Caco-2 (cell line): ENCODE measurements around the gene ZNF256. TPM values are rescaled to one million over a fixed set of nuclear protein-coding genes. Genes with fewer than 3 reads are reported as not detected.
"Not testable (repeated sequence)": the region's sequence is repeated elsewhere in the genome, so short reads cannot be mapped to it uniquely, and the experiment has no call there.

Experiments used
- BruUV-seq: library from RNA; stranded (reverse); fragments of 400-500 nt; replicated peaks from 2 replicates; lab custom pipeline; 2021; lab: Mats Ljungman, UMichigan
- CTCF ChIA-PET: fragments of 300-600 bp; sonication (Branson Sonifier 250); formaldehyde crosslinking; loops from one replicate; lab custom pipeline; 2022; ENCODE audit warnings: antibody characterized with exemption; lab: Charles Lee
- POLR2A ChIA-PET: fragments of 300-600 bp; sonication (Branson Sonifier 250); formaldehyde crosslinking; loops from one replicate; lab custom pipeline; 2022; ENCODE audit warnings: antibody characterized with exemption; lab: Charles Lee
- DNase-seq, 2 experiments: peaks; one replicate each; pipeline versions ENCODE4 v3.0.0 to v3.0.0-alpha.2; 2020 to 2022
- H3K27me3 ChIP-seq: replicated peaks from 2 replicates; pipeline ENCODE4 v1.6.0; 2011; ENCODE audit warnings: low read length; ENCODE audit not compliant: control insufficient read depth, insufficient read depth
- H3K36me3 ChIP-seq: 2 replicates; pipeline ENCODE4 v1.5.1; 2011; ENCODE audit warnings: low read length; ENCODE audit not compliant: control insufficient read depth, insufficient read depth
- H3K4me1 ChIP-seq: fragments of 250-450 bp; sonication (Bioruptor Pico); 2 replicates; pipeline ENCODE4 v1.5.1; 2020; ENCODE audit warnings: mild to moderate bottlenecking
- H3K4me3 ChIP-seq: 2 replicates; pipeline ENCODE4 v1.5.1; 2011; ENCODE audit warnings: low read depth, mild to moderate bottlenecking, control low read depth, low read length
- H3K9me3 ChIP-seq: fragments of 250-450 bp; sonication (Bioruptor Pico); 2 replicates; pipeline ENCODE4 v1.5.1; 2020; ENCODE audit warnings: mild to moderate bottlenecking, moderate library complexity
- H3K27ac Mint-ChIP-seq: one replicate; pipeline ENCODE4 v1.8.0; 2022; ENCODE audit warnings: mixed read lengths; ENCODE audit not compliant: unreplicated experiment
- H3K27me3 Mint-ChIP-seq: one replicate; pipeline ENCODE4 v1.8.0; 2022; ENCODE audit warnings: mixed read lengths; ENCODE audit not compliant: insufficient read depth, unreplicated experiment
- H3K36me3 Mint-ChIP-seq: one replicate; pipeline ENCODE4 v1.8.0; 2022; ENCODE audit warnings: mild to moderate bottlenecking, mixed read lengths; ENCODE audit not compliant: insufficient read depth, unreplicated experiment
- H3K4me1 Mint-ChIP-seq: one replicate; pipeline ENCODE4 v1.8.0; 2022; ENCODE audit warnings: low read depth, mixed read lengths; ENCODE audit not compliant: unreplicated experiment
- H3K4me3 Mint-ChIP-seq: one replicate; pipeline ENCODE4 v1.8.0; 2022; ENCODE audit warnings: mild to moderate bottlenecking, moderate library complexity, mixed read lengths; ENCODE audit not compliant: unreplicated experiment
- H3K9me3 Mint-ChIP-seq: one replicate; pipeline ENCODE4 v1.8.0; 2022; ENCODE audit warnings: mixed read lengths; ENCODE audit not compliant: unreplicated experiment
- CTCF ChIP-seq, 2 experiments: fragments of 200-600 bp in 1 of 2; IDR thresholded peaks; 1 replicate in 1 of 2; 2 replicates in 1 of 2; pipeline versions ENCODE4 v1.5.1 to v1.8.0; 2011 to 2022; ENCODE audit warnings: antibody characterized with exemption in 1 of 2, control low read depth in 1 of 2, inconsistent platforms in 1 of 2, low read depth in 1 of 2, low read length in 1 of 2, mild to moderate bottlenecking in 1 of 2, moderate library complexity in 1 of 2; ENCODE audit not compliant: insufficient read depth in 1 of 2, severe bottlenecking in 1 of 2, unreplicated experiment in 1 of 2
- intact Hi-C: fragments of 100-400 bp; cut with micrococcal nuclease; formaldehyde crosslinking; loops from one replicate; pipeline ENCODE4 v1.10.0; 2022; ENCODE audit not compliant: unreplicated experiment
- total RNA-seq: library from RNA; stranded (reverse); gene quantifications from 2 replicates; pipeline ENCODE4 v1.2.3, GENCODE V29; 2022

Gene ZNF256
- total RNA-seq, 1 experiment from 2014 or later: 1.5 TPM

- H3K27me3 ChIP-seq, H3K27me3 Mint-ChIP-seq, H3K36me3 ChIP-seq, H3K4me1 ChIP-seq: not testable (repeated sequence)
- BruUV-seq: TSS peak; percentile 57
- ChIA-PET POLR2A (interaction anchor here (0.6 to 1.3 kb wide), 5 partner anchors 11 to 725 kb away, joined by 3 to 6 read pairs (median 4); partner anchors contain the start of genes ZNF552 and ZNF586), CTCF (interaction anchor here (0.7 kb wide), 1 partner anchor 97 kb away, joined by 5 read pairs; no protein-coding TSS in a partner anchor)
- peak within 1 kb of the TSS; percentile 70 for H3K4me3 ChIP-seq
- H3K9me3 ChIP-seq: peaks cover 14% of the 10 kb centered on the region
- intact Hi-C loops: loop anchor here (1.0 to 10.0 kb wide), 3 partner anchors 102 to 358 kb away; partner anchors contain the start of genes ZNF550 and ZNF552
- Mint-ChIP-seq H3K36me3 (peaks cover 52% of the 10 kb centered on the region), H3K27ac (peak within 1 kb of the TSS; percentile 96), H3K4me1 (peaks cover 11% of the 10 kb centered on the region), H3K4me3 (peak within 1 kb of the TSS; percentile 96), H3K9me3 (peaks cover 49% of the 10 kb centered on the region)
- peak; percentile 91 to 94 for DNase-seq
- TF ChIP-seq CTCF (IDR thresholded peaks at IDR 0.05; ENCODE audit: insufficient read depth in 1 of 2, low read depth in 1 of 2, low read length in 1 of 2, severe bottlenecking in 1 of 2, unreplicated experiment in 1 of 2): peak; percentile 25 to 48
Measured at GRCh38 chr19:57916168-57916995, 31.1 kb downstream of the ZNF256 start, which contains the start of gene ZNF417. ZNF417 (minus strand) TSS chr19:57916592; CDS start chr19:57916411, 181 bp downstream.

GRCh38 chr19:57914531-57914930, 33.0 kb downstream of the ZNF256 start:
- Histone ChIP-seq H3K27me3 (no peaks in the 10 kb centered on the region), H3K4me3 (no peak overlapping the region), H3K36me3 (peaks cover 5% of the 10 kb centered on the region), H3K9me3 (peaks cover 12% of the 10 kb centered on the region), H3K4me1 (0 out of 2 replicates have a peak, but pooled peaks cover 3% of the 10 kb centered on the region)
- Mint-ChIP-seq H3K4me1 (peaks cover 11% of the 10 kb centered on the region), H3K27ac (no peak overlapping the region), H3K4me3 (peak overlapping the region; percentile 39), H3K27me3 (no peaks in the 10 kb centered on the region), H3K9me3 (peaks cover 36% of the 10 kb centered on the region), H3K36me3 (peaks cover 69% of the 10 kb centered on the region)
- POLR2A ChIA-PET: interaction anchor here (0.6 kb wide), 1 partner anchor 232 kb away, joined by 5 read pairs; no protein-coding TSS in a partner anchor
- no peak for DNase-seq
- CTCF ChIA-PET: no interaction called here
- intact Hi-C loops: loop anchor here (10.0 kb wide), 1 partner anchor 100 kb away; the partner anchor contains the start of gene ZNF552
- TF ChIP-seq CTCF (IDR thresholded peaks at IDR 0.05; ENCODE audit: insufficient read depth in 1 of 2, low read depth in 1 of 2, low read length in 1 of 2, severe bottlenecking in 1 of 2, unreplicated experiment in 1 of 2): no peak
- no TSS peak for BruUV-seq

GRCh38 chr19:57907394-57907793, 40.1 kb downstream of the ZNF256 start:
- Histone ChIP-seq H3K36me3 (peaks cover 4% of the 10 kb centered on the region), H3K9me3 (peaks cover 4% of the 10 kb centered on the region; the same call in 1 of the 2 replicates), H3K4me1 (no peaks in the 10 kb centered on the region), H3K4me3 (no peak overlapping the region), H3K27me3 (no peaks in the 10 kb centered on the region)
- POLR2A ChIA-PET: no interaction called here
- TF ChIP-seq CTCF (IDR thresholded peaks at IDR 0.05; ENCODE audit: insufficient read depth in 1 of 2, low read depth in 1 of 2, low read length in 1 of 2, severe bottlenecking in 1 of 2, unreplicated experiment in 1 of 2): no peak
- intact Hi-C loops: no loop called here
- CTCF ChIA-PET: interaction anchor here (0.6 kb wide), 1 partner anchor 14 kb away, joined by 3 read pairs; no protein-coding TSS in a partner anchor
- Mint-ChIP-seq H3K9me3 (peaks cover 18% of the 10 kb centered on the region), H3K27me3 (no peaks in the 10 kb centered on the region), H3K4me3 (no peak overlapping the region), H3K36me3 (peaks cover 74% of the 10 kb centered on the region), H3K27ac (no peak overlapping the region), H3K4me1 (no peaks in the 10 kb centered on the region)
- no TSS peak for BruUV-seq
- no peak for DNase-seq
